RWPE1 (cell line): ENCODE results near the gene TRIM29.

Experiments
- CTCF ChIA-PET: fragments of 350-600 bp; sonication (Branson Sonifier 250); formaldehyde crosslinking; extraction: SDS; loops from one replicate; lab custom pipeline; 2021; lab: Yijun Ruan, JAX
- POLR2A ChIA-PET: fragments of 400-600 bp; formaldehyde crosslinking; extraction: SDS; loops from one replicate; lab custom pipeline; 2020; ENCODE audit warnings: antibody characterized with exemption; ENCODE audit not compliant: low non-redundant PET; lab: Yijun Ruan, JAX
- DNase-seq: peaks from one replicate; pipeline ENCODE4 v3.0.0; 2012; ENCODE audit warnings: low spot score
- H3K27ac ChIP-seq: fragments of 450-650 bp; 2 replicates; pipeline ENCODE4 v1.5.1; 2017
- TF ChIP-seq, protein P1 (sequence below): fragments of 450-650 bp; conservative IDR thresholded peaks from 2 replicates; pipeline ENCODE4 v1.5.1; 2017; ENCODE audit warnings: low read depth, mild to moderate bottlenecking

TRIM29 gene

DNA sequence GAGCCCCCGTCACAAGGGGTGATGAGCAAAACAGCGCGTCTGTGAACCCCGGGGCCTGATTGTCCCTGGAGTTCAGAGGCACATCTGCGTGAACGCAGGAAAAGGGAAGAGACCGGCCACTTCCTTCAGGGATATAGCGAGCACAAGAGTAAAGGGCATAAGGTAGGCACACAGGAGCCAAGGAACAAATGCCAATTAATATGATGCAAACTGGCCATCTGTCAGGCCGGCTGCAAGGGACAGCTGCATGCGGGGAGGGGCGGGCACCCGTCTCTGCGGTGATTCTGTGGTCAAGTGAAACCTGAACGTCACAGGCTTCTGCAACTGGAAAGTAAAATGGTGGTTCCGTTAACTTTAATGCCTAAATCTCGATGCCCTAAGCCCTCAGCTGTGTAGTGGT lies 64.7 kb downstream of the TRIM29 start:
- CTCF ChIA-PET, result no interaction called here
- POLR2A ChIA-PET, result no interaction called here
- DNase-seq, result no peak
- TF ChIP-seq, protein P1, sequence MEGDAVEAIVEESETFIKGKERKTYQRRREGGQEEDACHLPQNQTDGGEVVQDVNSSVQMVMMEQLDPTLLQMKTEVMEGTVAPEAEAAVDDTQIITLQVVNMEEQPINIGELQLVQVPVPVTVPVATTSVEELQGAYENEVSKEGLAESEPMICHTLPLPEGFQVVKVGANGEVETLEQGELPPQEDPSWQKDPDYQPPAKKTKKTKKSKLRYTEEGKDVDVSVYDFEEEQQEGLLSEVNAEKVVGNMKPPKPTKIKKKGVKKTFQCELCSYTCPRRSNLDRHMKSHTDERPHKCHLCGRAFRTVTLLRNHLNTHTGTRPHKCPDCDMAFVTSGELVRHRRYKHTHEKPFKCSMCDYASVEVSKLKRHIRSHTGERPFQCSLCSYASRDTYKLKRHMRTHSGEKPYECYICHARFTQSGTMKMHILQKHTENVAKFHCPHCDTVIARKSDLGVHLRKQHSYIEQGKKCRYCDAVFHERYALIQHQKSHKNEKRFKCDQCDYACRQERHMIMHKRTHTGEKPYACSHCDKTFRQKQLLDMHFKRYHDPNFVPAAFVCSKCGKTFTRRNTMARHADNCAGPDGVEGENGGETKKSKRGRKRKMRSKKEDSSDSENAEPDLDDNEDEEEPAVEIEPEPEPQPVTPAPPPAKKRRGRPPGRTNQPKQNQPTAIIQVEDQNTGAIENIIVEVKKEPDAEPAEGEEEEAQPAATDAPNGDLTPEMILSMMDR, result no peak
- H3K27ac ChIP-seq, result no peak overlapping the region

DNA sequence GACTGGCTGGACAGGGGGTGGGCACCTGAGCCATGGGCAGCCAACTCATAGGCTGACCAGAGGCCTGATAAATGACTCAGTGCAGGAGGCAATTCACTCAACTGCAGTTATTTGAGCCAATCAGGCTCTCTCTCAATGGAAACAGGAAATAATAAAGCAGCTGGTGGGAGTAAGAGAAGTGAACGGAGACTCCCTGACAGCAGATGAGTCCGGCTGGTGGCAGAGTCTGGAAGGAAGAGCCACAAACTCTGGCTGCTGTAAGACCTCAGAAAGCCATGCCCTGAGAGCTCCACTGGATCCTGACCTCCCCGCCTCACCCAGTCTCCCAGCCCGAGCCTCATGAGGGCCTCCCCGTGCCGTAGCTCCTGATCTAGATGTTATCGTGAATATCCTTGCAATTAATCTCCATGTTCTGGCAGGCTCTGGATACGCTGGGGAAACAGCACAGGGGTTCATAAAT lies 69.8 kb downstream of the TRIM29 start:
- TF ChIP-seq, protein P1, result no peak
- ChIA-PET CTCF (interaction anchor here (1.1 kb wide), 1 partner anchor 39 kb away, joined by 3 read pairs; no protein-coding TSS in a partner anchor), POLR2A (no interaction called here)
- no peak for DNase-seq
- H3K27ac ChIP-seq, result no peak overlapping the region

DNA sequence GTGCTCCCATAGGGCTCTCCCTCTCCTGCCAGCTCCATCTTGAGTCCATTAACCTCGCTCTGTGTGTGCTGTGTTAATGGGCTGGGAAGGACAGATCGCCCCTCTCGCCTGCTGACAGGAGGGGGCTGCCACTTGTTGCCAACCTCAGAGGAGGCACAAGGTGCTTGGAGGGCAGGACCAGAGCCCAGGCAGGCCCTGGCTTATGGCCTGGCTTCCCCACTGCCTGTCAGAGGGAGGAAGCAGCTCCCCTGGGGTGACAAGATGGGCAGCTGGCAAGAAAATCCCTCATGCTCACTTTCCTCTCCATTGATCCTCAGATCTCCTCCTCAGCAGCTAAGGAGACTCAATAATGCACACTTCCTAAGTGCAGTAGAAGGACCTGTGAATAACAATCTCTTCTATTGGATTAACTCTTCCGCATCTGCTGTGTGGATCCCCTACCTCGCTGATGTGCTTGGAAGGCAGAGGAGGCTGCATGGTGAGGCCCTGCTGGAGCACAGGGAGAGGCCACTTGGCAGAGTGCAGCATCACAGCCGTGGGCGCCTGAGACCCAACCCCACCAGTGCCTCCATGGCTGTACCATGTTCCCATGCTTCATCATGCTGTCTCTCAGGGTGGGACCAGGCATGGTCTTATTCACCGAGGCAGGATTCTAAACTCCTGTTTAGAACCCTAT lies 70.3 kb downstream of the TRIM29 start:
- TF ChIP-seq, protein P1, result no peak
- CTCF ChIA-PET, result interaction anchor here (0.6 to 1.1 kb wide), 3 partner anchors 9 to 40 kb away, joined by 3 to 5 read pairs (median 3); no protein-coding TSS in a partner anchor
- POLR2A ChIA-PET, result no interaction called here
- DNase-seq, result no peak
- no peak overlapping the region for H3K27ac ChIP-seq

DNA sequence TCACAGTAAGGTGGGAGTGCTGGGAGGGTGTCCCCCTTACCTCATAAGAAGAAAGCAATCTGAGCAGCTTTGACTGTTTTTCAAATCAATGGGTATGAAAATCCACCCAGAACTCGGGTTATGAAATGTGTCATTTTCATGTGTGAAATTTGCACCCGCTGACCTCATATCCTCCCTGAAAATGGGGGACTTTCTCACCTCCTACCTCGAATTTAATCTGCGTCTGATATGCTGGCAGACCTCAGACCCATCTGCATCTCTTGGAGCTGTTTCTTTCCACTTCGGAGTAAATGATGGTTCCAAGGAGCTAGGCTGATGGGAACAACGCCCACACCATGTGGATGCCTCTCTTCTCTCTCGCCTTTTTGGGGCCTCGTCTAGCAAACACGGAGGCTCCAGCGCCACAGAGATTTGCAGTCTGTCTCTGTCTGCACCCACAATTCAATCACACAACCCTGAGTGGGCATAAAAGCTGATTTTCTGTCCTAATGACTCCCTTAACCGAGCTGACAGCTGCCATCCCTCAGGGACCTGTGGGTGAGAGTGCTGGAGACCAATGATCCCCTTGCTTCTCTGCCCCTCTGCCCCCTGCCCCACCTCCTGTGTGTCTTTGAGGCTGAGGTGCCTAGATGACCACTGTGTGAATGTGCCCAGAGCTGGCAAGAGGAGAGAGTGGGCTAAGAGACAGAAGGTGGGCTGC lies 71.0 kb downstream of the TRIM29 start:
- TF ChIP-seq, protein P1, result no peak
- CTCF ChIA-PET, result interaction anchor here (0.6 to 1.1 kb wide), 4 partner anchors 10 to 41 kb away, joined by 3 to 6 read pairs (median 4); no protein-coding TSS in a partner anchor

DNA sequence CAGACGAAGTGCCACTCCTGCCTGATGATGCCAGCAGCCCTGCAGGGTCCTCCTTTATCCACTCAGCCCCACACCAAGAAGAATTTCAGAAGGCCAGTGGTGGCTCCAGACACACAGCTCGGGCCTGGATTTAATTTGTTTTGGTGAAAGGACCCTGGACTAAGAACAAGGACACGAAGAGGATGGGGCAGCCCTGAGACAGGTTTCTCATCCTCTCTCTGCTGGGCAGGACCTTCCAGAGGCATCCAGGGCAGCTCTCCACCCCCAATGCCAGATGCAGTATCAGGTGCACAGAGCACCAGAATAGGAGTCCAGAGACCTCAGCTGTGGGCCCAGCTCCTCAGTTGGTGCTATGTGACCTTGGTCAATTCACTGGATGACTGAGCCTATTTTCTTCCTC lies 72.0 kb downstream of the TRIM29 start:
- ChIA-PET POLR2A (no interaction called here), CTCF (interaction anchor here (0.7 to 1.1 kb wide), 2 partner anchors 10 to 136 kb away, joined by 5 to 6 read pairs; no protein-coding TSS in a partner anchor)
- TF ChIP-seq, protein P1, result no peak
- no peak for DNase-seq
- no peak overlapping the region for H3K27ac ChIP-seq

More for the DNA sequence above, 71.0 kb downstream of the TRIM29 start:
- POLR2A ChIA-PET, result no interaction called here
- no peak for DNase-seq
- no peak overlapping the region for H3K27ac ChIP-seq

DNA sequence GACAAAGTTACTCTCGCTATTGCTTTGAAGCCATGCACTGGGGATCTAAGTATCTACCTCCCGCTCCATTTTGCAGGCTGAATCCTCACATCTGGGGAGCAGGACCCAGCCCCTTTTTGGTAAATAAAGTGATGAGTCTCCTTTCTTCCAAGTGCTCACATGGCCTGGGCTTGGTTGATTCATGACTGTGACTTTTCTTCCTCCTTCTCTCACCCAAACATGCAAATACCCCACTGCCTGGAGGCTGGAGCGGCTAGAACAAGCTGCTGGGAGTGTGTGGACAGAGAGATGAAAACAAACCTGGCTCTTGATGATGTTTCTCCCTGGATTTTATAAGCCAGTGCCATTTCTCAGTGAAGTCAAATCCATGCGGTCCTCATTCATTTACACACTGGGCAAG lies 72.7 kb downstream of the TRIM29 start:
- DNase-seq, result no peak
- POLR2A ChIA-PET, result no interaction called here
- TF ChIP-seq, protein P1, result no peak
- CTCF ChIA-PET, result no interaction called here
- no peak overlapping the region for H3K27ac ChIP-seq
